ENCODE measurements around the gene ABHD2.

DNA sequence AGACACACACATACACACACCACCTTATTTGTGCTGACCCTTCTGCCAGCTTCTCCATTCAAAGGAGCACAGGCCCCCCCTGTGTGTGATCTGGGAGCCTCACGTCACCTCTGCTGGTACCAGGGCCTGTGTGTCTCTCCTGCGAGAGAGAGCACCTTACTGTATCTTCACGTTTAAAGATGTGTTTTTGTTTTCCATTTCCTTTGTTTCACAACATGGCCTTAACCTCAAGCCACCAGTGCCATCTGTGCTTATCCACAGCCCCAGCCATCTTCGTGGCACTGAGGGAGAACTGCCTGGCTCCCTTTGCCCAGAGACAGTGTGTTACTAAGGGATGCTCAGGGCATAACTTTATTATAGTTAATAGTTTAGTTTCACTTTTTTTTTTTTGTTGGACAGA lies 52.3 kb downstream of the ABHD2 start:
- TF ChIP-seq, protein P1, sequence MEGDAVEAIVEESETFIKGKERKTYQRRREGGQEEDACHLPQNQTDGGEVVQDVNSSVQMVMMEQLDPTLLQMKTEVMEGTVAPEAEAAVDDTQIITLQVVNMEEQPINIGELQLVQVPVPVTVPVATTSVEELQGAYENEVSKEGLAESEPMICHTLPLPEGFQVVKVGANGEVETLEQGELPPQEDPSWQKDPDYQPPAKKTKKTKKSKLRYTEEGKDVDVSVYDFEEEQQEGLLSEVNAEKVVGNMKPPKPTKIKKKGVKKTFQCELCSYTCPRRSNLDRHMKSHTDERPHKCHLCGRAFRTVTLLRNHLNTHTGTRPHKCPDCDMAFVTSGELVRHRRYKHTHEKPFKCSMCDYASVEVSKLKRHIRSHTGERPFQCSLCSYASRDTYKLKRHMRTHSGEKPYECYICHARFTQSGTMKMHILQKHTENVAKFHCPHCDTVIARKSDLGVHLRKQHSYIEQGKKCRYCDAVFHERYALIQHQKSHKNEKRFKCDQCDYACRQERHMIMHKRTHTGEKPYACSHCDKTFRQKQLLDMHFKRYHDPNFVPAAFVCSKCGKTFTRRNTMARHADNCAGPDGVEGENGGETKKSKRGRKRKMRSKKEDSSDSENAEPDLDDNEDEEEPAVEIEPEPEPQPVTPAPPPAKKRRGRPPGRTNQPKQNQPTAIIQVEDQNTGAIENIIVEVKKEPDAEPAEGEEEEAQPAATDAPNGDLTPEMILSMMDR (conservative IDR thresholded peaks at IDR 0.05; ENCODE audit: low read depth, low read length), result no peak
- TF ChIP-seq EZH2 (IDR thresholded peaks at IDR 0.05; ENCODE audit: borderline replicate concordance, low read depth, low read length, poor library complexity, severe bottlenecking), result no peak
